HG02938 (cell line): ENCODE measurements around the gene CD72.
"Not testable (repeated sequence)": the region's sequence is repeated elsewhere in the genome, so short reads cannot be mapped to it uniquely, and the experiment has no call there.

ENCODE experiments used
- ATAC-seq: cut with Tn5 transposase; IDR thresholded peaks from one replicate; pipeline ENCODE4 v1.9.1; 2021; ENCODE audit warnings: mild to moderate bottlenecking, moderate library complexity; ENCODE audit not compliant: unreplicated experiment

CD72 gene

DNA sequence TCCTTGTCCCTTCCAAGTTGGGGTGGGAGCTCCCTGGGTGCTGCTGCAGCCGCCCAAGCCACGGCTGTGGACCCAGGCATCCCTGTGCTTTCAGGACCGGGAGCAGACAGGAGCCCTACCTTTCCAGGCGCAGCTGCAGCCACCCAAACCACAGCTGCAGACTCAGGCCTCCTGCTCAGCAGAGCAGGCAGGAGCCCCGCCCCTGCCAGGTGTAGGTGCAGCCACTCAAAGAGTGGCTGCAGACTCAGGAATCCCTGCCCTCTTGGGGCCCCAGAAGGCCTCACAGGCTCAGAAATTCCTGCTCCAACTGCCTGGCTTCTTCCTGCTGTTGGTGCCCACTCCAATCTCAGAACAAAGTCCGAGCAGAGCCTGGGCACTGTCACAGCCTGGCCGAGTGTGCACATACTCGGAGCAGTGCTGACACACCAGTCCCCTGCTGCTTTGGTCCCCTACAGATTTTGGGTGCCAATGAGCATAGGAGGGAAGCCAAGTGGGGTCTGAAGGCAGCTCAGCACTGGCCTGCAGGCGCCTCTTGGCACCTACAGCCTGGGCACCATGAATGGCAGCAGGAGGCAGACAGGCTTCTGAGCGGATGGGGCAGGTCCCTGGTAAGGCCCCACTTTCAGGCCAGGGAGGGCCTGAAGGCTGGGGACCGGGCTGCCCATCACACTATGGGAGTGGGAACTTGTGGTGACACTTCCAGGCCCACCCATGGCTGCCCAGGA is 19.2 kb downstream of the CD72 start:
- no peak for ATAC-seq

DNA sequence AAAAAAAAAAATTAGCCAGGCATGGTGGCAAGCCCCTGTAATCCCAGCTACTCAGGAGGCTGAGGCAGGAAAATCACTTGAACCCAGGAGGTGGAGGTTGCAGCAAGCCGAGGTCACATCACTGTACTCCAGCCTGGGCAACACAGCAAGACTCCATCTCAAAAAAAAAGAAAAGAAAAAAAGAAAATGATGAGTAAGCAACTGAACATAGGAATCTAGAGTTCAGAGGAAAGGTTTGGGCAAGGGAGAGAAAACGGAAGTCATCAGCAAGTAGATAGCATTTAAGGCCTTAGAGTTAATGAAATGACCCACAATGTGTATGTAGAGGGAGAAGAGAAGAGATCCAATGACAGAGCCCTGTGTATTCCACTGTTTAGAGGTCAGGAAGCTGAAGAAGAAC is 21.3 kb downstream of the CD72 start:
- not testable (repeated sequence) for ATAC-seq

- no peak for ATAC-seq
Measured at GRCh38 chr9:35594471-35594870, 23.7 kb downstream of the CD72 start.

DNA sequence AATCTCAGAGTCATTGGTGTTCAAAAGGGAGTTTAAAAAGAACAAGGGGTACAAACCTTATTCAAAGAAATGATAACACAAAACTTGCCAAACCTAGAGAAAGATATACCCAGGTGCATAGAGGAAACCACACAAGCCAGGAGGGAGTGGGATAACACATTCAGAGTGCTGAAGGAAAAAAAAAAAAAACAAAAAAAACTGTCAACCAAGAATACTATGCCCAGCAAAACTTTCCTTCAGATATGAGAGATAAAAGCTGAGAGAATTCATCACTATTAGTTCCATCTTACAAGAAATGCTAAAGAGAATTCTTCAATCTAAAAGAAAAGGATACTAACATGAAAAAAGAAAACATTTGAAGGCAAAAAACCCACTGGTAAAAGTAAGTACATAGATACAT is 24.6 kb downstream of the CD72 start:
- no peak for ATAC-seq

DNA sequence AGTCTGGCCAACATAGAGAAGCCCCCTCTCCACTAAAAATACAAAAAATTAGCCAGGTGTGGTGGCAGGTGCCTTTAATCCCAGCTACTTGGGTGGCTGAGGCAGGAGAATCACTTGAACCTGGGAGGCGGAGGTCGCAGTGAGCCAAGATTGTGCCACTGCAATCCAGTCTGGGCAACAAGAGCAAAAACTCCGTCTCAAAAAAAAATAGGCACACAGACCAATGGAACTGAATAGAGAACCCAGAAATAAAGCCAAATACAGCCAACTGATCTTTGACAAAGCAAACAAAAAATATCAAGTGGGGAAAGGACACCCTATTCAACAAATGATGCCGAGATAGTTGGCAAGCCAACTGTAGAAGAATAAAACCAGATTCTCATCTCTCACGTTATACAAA is 29.7 kb downstream of the CD72 start:
- ATAC-seq: not testable (repeated sequence)

- ATAC-seq: not testable (repeated sequence)
Measured at GRCh38 chr9:35584681-35585080, 33.5 kb downstream of the CD72 start.

DNA sequence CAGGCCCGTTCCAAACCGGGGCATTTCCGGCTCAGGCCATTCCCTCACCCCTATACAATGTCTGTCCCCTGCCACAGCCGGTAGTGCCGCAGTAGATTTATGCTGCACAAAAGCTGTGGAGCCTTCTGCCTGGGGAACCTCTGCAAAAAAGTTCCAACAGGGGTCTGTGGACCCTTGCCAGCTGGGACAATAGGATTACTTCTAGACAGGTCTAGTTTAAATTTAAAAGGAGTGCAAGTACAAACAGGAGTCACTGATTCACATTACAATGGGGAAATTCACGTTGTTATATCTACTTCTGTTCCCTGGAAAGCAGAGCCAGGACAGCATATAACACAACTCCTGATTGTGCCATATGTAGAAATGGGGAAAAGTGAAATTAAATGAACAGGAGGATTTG is 34.7 kb downstream of the CD72 start:
- not testable (repeated sequence) for ATAC-seq

DNA sequence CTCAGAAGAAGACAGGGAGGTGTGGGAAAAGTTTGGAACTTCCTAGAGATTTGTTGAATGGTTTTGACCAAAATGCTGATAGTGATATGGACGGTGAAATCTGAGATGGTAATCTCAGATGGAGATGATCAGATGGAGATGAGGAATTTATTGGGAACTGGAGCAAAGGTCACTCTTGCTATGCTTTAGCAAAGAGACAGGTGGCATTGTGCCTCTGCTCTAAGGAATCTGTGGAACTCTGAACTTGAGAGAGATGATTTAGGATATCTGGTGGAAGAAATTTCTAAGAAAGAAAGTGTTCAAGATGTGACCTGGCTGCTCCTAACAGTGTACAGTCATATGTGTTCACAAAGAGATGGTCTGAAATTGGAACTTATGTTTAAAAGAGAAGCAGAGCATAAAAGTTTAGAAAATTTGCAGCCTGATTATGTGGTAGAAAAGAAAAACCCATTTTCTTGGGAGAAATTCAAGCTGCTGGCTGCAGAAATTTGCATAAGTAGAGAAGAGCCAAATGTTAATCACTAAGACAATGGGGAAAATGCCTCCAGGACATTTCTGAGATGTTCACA is 38.5 kb downstream of the CD72 start:
- not testable (repeated sequence) for ATAC-seq

- ATAC-seq: no peak
Measured at GRCh38 chr9:35579130-35579529, 39.1 kb downstream of the CD72 start.

DNA sequence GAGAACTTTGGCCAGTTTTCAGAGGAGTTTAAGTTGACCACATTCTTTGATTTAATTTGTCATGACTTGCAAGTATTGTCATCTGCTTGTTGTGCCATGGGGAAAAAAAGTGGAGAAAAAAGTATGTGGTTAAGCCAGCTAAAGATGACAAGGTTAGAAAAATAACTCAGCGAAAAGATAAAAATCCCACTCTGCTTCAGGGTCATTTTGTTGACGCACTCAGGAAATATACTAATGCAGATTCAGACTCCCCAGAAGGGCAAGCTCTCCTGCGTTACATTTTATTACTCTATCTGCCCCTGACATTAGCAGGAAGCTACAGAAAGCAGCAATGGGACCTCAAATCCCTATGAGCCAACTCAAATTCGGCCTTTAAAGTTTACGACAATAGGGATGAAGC is 40.7 kb downstream of the CD72 start:
- ATAC-seq: no peak

GRCh38 chr9:35575478-35575877 is 42.7 kb downstream of the CD72 start:
- no peak for ATAC-seq

DNA sequence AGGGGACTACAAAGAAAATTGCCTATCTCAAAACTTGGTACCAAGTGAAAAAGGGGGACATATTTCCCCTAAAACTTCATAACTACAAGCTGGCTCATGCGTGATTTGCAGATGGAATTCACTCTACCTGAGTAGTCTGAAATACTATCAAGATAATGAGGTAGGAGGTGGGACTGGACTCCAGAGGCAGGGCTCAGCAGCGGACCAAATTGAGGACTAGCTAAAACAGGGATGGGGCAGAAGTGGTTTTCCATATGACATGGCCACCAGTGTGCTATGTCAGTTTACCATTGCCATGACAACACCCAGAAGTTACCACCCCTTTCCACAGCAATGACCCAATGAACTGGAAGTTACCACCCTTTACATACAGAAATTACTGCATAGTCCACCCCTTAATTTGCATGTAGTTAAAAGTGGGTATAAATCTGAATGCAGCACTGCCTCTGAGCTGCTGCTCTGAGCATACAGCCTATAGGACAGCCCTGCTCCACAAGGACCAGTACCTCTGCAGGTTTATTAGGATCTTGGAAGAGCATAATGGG is 43.6 kb downstream of the CD72 start:
- ATAC-seq: no peak

DNA sequence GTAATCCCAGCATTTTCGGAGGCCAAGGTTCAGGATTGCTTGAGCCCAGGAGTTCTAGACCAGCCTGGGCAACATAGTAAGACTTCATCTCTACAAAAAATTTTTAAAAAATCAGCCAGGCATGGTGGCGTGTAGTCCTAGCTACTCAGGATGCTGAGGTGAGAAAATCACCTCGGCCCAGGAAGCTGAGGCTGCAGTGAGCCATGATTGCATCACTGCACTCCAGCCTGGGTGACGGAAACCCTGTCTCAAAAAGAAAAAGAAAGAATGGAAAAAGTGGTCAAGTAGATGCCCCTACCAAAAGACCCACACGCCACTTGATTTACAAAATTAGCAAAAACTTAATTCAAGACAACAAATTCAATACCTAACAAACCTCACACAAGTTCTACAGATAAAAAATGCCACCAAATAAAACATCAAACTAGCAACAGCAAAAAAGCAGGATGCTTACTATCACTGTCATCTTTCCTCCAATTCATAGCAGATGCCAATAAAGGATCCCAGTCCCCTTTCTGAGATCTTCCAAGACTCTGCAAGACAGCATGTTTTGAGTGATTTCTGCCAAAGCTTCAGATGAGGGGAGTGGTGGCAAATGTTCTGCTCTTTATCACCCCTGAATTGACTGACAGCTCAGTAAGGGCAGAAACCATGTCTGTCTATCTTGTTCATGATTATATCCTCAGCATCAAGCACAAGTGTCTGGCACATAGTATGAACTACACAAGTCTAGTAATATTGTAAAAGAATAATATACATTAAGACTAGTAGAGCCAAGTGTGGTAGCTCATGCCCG is 47.3 kb downstream of the CD72 start:
- ATAC-seq: no peak

GRCh38 chr9:35569206-35569605 is 49.0 kb downstream of the CD72 start:
- ATAC-seq: no peak

- no peak for ATAC-seq
Measured at GRCh38 chr9:35568196-35568595, 50.0 kb downstream of the CD72 start.

GRCh38 chr9:35566417-35566816 is 51.8 kb downstream of the CD72 start:
- ATAC-seq: no peak

GRCh38 chr9:35564658-35565061 is 53.6 kb downstream of the CD72 start:
- ATAC-seq: no peak

GRCh38 chr9:35563791-35564197 is 54.4 kb downstream of the CD72 start:
- ATAC-seq: no peak

- no peak for ATAC-seq
Measured at GRCh38 chr9:35562895-35563780, 55.1 kb downstream of the CD72 start.

DNA sequence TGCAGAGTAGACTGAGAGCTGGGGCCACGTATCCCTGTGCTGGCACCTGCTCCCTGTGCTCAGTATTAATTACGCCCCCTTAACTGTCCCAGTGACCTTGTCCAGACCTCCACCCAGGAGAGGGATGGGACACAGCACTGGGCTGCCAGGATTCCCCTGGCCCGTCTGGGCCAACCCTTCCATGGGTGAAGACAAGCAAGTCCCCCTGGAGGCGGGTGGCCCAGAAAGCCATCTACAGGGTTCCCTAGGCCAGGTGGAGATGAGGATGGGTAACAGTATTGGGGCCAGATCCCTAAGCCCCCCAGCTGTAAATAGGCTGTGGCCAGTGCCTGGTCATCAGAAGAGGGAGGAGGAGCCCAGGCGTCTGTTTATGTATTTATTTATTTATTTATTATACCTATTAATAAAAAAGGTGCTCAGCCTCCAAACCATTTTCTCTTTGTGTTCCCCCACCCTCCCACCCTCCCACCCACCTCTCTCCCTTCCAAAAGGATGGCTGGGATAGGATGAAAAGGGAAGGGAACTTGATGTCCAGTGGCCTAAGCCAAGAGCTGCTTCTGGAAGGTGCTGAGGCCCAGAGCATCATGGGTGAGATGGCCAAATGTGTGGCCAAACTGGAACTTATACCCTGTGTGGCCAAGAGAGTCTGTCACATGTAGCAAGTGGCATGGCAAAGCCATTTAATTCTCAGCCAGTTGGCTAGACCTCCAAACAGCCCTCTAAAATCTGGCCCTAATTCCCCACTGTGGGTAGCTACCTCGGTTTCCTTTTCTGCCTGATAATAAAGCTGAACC is 56.5 kb downstream of the CD72 start:
- ATAC-seq: no peak
